BJ (cell line): ENCODE measurements around the gene PSMB7. TPM values are rescaled to one million over a fixed set of nuclear protein-coding genes. Genes with fewer than 3 reads are reported as not detected.

Experiments used
- CTCF ChIA-PET: fragments of 350-600 bp; formaldehyde crosslinking; extraction: SDS; loops from one replicate; lab custom pipeline; 2021; ENCODE audit warnings: antibody characterized with exemption, inconsistent platforms; lab: Yijun Ruan, JAX
- POLR2A ChIA-PET: fragments of 300-600 bp; sonication (Branson Sonifier 250); formaldehyde crosslinking; extraction: SDS; loops from one replicate; lab custom pipeline; 2021; ENCODE audit warnings: antibody characterized with exemption; lab: Charles Lee
- DNase-seq: peaks from one replicate; pipeline ENCODE4 v3.0.0-alpha.2; 2011; ENCODE audit warnings: low read depth
- H3K27me3 ChIP-seq: 2 replicates; pipeline ENCODE4 v1.6.0; 2011; ENCODE audit warnings: low read length; ENCODE audit not compliant: control insufficient read depth, insufficient read depth
- H3K36me3 ChIP-seq: 2 replicates; pipeline ENCODE4 v1.5.1; 2011; ENCODE audit warnings: low read length; ENCODE audit not compliant: control insufficient read depth, insufficient read depth
- H3K4me3 ChIP-seq: 2 replicates; pipeline ENCODE4 v1.5.1; 2011; ENCODE audit warnings: low read depth, mild to moderate bottlenecking, control low read depth, low read length
- polyA plus RNA-seq: library from polyadenylated mRNA; depleted of rRNA; stranded (reverse); fragments of >200 nt; gene quantifications from 2 replicates; pipeline ENCODE4 v1.2.3, GENCODE V29; 2011
- TF ChIP-seq, protein P1 (sequence below): IDR thresholded peaks from 2 replicates; pipeline ENCODE4 v1.5.1; 2011; ENCODE audit warnings: low read depth, mild to moderate bottlenecking, control low read depth, inconsistent platforms, low read length, moderate library complexity; ENCODE audit not compliant: insufficient read depth

Gene PSMB7
- polyA plus RNA-seq, 1 experiment = 325 TPM

DNA sequence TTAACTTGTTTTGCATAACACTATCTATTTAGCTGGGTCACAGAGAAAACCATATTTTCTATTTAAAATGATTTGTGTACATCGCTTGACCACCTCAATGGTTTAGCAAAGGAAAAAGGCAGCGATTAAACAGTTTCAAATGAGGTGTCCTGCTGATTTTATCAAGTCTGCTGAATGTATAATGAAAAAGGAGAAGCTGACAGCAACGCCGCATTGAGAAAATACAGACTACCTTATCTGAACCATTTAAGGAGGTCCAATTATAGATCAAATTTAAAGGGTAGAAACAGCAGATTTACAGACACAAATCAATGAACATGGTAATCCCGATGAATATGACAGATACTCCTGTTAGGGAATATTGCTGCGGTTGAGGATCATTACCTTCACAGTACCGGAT, 29.6 kb downstream of the PSMB7 start:
- ChIA-PET POLR2A (no interaction called here), CTCF (interaction anchor here (1.7 to 2.7 kb wide), 3 partner anchors 8 to 258 kb away, joined by 6 to 12 read pairs (median 8); no protein-coding TSS in a partner anchor)
- Histone ChIP-seq H3K4me3 (no peak overlapping the region), H3K27me3 (no peaks in the 10 kb centered on the region), H3K36me3 (no peaks in the 10 kb centered on the region; the same call in 1 of the 2 replicates)
- TF ChIP-seq, protein P1, sequence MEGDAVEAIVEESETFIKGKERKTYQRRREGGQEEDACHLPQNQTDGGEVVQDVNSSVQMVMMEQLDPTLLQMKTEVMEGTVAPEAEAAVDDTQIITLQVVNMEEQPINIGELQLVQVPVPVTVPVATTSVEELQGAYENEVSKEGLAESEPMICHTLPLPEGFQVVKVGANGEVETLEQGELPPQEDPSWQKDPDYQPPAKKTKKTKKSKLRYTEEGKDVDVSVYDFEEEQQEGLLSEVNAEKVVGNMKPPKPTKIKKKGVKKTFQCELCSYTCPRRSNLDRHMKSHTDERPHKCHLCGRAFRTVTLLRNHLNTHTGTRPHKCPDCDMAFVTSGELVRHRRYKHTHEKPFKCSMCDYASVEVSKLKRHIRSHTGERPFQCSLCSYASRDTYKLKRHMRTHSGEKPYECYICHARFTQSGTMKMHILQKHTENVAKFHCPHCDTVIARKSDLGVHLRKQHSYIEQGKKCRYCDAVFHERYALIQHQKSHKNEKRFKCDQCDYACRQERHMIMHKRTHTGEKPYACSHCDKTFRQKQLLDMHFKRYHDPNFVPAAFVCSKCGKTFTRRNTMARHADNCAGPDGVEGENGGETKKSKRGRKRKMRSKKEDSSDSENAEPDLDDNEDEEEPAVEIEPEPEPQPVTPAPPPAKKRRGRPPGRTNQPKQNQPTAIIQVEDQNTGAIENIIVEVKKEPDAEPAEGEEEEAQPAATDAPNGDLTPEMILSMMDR = no peak
- DNase-seq = no peak

DNA sequence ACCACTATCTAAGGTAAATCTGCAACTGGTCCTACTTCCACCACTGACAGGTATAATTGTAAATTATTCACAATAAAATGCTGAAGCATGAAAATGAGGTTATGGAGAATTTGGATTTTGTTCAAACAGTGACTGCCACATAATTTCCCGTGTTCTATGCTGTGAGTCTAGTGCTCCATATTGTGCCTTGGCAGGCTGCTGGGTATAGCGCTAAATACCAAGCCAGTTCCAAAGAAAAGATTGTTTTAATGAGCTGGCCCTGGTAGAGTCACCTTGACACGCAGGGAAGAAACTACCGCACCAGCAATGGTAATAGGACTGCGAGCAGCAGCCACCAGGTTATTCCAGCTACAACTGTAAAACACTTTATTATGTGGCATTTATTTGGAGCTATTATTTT, 30.4 kb downstream of the PSMB7 start:
- no peak for DNase-seq
- ChIA-PET POLR2A (no interaction called here), CTCF (interaction anchor here (1.7 to 2.7 kb wide), 2 partner anchors 9 to 258 kb away, joined by 6 to 12 read pairs; no protein-coding TSS in a partner anchor)
- TF ChIP-seq, protein P1 = no peak
- no peak overlapping the region for H3K4me3 ChIP-seq
- no peaks in the 10 kb centered on the region; the same call in 1 of the 2 replicates for H3K36me3 ChIP-seq
- H3K27me3 ChIP-seq = no peaks in the 10 kb centered on the region

DNA sequence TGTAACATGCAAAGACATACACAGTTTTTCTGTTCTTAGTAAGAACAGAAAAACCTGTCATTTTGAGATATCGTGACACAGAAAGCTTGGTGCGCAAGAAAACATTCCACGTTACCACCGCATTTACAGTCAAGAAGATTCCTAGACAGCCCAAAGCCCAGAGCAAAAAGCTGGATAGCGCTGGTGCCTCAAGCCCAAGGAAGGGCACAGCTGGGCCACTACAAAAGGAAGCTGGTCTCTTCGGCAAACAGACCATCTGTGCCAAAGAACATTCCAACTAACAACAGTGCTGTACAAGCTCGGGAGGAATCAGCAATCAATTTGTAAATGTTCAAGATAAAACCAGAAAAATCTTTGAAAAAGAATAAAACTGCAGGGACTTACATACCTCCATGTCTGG, 31.0 kb downstream of the PSMB7 start:
- Histone ChIP-seq H3K27me3 (no peaks in the 10 kb centered on the region), H3K4me3 (no peak overlapping the region), H3K36me3 (no peaks in the 10 kb centered on the region; the same call in 1 of the 2 replicates)
- ChIA-PET CTCF (interaction anchor here (2.7 kb wide), 1 partner anchor 10 kb away, joined by 12 read pairs; no protein-coding TSS in a partner anchor), POLR2A (no interaction called here)
- TF ChIP-seq, protein P1 = no peak
- no peak for DNase-seq

DNA sequence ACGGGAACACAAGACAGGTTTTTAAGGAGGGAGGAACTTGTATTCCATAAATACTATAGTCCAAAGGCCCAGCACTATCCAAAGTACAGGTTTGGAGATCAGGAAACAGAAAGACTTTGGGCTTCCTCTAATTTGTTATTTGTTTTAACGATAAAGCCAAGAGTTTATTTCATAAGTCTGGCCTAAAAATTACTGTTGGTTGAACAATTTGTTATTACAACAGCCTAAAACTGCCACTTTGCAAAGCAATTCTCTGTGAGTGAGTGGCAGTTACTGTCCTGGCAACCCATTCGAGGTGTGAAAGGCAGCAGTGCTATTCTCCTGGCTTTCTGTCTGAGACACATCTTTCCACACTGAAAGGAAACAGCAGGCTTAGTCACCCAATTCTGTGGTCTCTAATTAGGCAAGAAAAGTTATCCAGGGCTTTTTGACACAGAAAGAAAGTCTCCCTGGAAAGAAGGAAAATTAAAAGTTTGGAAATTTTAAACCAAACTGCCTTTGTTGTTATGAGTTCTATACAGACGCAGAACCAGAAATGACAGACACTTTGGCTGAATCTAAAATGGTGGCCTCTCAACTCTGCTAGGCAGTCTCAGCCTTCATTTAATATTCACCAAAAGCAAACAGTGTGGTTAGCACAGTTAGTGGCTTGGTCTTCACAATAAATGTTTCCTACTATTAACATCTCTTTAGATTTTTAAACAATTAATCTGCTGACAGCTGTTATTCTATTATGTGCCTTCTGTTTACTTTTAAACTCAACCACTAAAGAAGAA, 33.9 kb downstream of the PSMB7 start:
- TF ChIP-seq, protein P1 = no peak
- H3K27me3 ChIP-seq = no peaks in the 10 kb centered on the region
- DNase-seq = no peak
- H3K4me3 ChIP-seq = no peak overlapping the region
- H3K36me3 ChIP-seq = peaks cover 2% of the 10 kb centered on the region; the same call in 1 of the 2 replicates
- CTCF ChIA-PET = interaction anchor here (0.9 kb wide), 1 partner anchor 8 kb away, joined by 3 read pairs; no protein-coding TSS in a partner anchor
- POLR2A ChIA-PET = no interaction called here
